Tibial nerve (tissue), 4 donors: ENCODE data around the gene YEATS4.

Experiments
- EP300 ChIP-seq, 2 donors: sonication (generic); formaldehyde crosslinking; IDR thresholded peaks; one replicate each; pipeline ENCODE4 v1.6.1; 2017; ENCODE audit warnings: antibody characterized with exemption in 2 of 2, mild to moderate bottlenecking in 1 of 2
- POLR2A ChIP-seq, 2 donors: fragments of 450-650 bp; IDR thresholded peaks; one replicate each; pipeline ENCODE4 v1.6.1; 2017; ENCODE audit warnings: antibody characterized with exemption in 2 of 2, mild to moderate bottlenecking in 2 of 2, moderate library complexity in 2 of 2
- TF ChIP-seq, protein P1 (sequence below), 5 experiments: fragments of 200-600 bp in 3 of 5; fragments of 450-650 bp in 2 of 5; sonication (generic) in 3 of 5; IDR thresholded peaks; one replicate each; pipeline ENCODE4 v1.5.1; 2016 to 2019; ENCODE audit warnings: antibody characterized with exemption in 5 of 5, mild to moderate bottlenecking in 3 of 5, moderate library complexity in 2 of 5

DNA sequence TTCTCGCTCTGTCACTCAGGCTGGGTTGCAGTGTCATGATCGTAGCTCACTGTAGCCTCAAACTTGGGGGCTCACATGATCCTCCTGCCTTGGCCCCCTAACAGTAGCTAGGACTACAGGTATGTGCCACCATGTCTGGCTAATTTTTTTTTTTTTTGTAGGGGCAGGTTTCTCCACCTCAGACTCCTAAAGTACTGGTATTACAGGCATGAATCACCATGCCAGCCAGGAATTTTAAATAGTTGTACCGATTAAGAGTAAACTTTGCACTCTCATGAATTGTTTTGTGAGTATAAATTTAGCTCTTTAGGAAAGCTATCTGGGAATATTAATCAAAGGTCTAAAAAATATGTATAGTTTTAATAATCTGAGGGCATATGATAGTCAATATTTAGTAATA is 25.5 kb downstream of the YEATS4 start:
- TF ChIP-seq POLR2A (IDR thresholded peaks at IDR 0.05) (no peak), EP300 (IDR thresholded peaks at IDR 0.05) (no peak)
- TF ChIP-seq, protein P1, sequence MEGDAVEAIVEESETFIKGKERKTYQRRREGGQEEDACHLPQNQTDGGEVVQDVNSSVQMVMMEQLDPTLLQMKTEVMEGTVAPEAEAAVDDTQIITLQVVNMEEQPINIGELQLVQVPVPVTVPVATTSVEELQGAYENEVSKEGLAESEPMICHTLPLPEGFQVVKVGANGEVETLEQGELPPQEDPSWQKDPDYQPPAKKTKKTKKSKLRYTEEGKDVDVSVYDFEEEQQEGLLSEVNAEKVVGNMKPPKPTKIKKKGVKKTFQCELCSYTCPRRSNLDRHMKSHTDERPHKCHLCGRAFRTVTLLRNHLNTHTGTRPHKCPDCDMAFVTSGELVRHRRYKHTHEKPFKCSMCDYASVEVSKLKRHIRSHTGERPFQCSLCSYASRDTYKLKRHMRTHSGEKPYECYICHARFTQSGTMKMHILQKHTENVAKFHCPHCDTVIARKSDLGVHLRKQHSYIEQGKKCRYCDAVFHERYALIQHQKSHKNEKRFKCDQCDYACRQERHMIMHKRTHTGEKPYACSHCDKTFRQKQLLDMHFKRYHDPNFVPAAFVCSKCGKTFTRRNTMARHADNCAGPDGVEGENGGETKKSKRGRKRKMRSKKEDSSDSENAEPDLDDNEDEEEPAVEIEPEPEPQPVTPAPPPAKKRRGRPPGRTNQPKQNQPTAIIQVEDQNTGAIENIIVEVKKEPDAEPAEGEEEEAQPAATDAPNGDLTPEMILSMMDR (IDR thresholded peaks at IDR 0.05), result no peak
